HepG2 (cell line): ENCODE data around the gene GDF7. TPM values are rescaled to one million over a fixed set of nuclear protein-coding genes. Genes with fewer than 3 reads are reported as not detected.

ENCODE experiments used
- ATAC-seq: fragments of 200-7000 bp; cut with Tn5 transposase; 3 replicates; pipeline ENCODE4 v1.9.1; 2020; ENCODE audit warnings: mild to moderate bottlenecking, moderate library complexity
- BruUV-seq: library from RNA; stranded (reverse); fragments of 400-500 nt; replicated peaks from 2 replicates; lab custom pipeline; 2021; lab: Mats Ljungman, UMichigan
- CTCF ChIA-PET: fragments of 300-600 bp; formaldehyde crosslinking; extraction: SDS; loops from one replicate; lab custom pipeline; 2021; ENCODE audit warnings: low total read pairs, inconsistent platforms, low intra/inter-chr PET ratio; lab: Yijun Ruan, JAX
- POLR2A ChIA-PET: fragments of 350-600 bp; sonication (Branson Sonifier 250); formaldehyde crosslinking; loops from one replicate; lab custom pipeline; 2020; ENCODE audit warnings: antibody characterized with exemption, inconsistent platforms; lab: Yijun Ruan, JAX
- DNase-seq: peaks from one replicate; pipeline ENCODE4 v3.0.0-alpha.2; 2015; ENCODE audit warnings: low spot score
- FAIRE-seq: peaks from 3 replicates; lab custom pipeline; 2011; peaks lifted over from hg19 to GRCh38; lab: Jason Lieb, UNC
- H2AFZ ChIP-seq: one replicate; pipeline ENCODE4 v1.6.1; 2011; ENCODE audit warnings: low read length, inconsistent platforms
- H3K27ac ChIP-seq: fragments of 300-600 bp; 3 replicates; pipeline ENCODE4 v1.8.0; 2011; ENCODE audit warnings: mixed run types, mild to moderate bottlenecking, mixed read lengths, low read length, inconsistent platforms; ENCODE audit not compliant: insufficient read depth; ENCODE audit errors: extremely low read length
- H3K27me3 ChIP-seq, 2 experiments: fragments of 200-600 bp in 1 of 2; 2 replicates in 1 of 2; 3 replicates in 1 of 2; pipeline versions ENCODE4 v1.6.0 to v1.8.0; 2011; ENCODE audit warnings: low read length in 2 of 2, mild to moderate bottlenecking in 2 of 2, moderate library complexity in 2 of 2, inconsistent platforms in 1 of 2; ENCODE audit not compliant: insufficient read depth in 2 of 2, control insufficient read depth in 1 of 2
- H3K36me3 ChIP-seq, 2 experiments: fragments of 200-600 bp in 1 of 2; replicated peaks in 1 of 2; 2 replicates in 1 of 2; 3 replicates in 1 of 2; pipeline versions ENCODE4 v1.5.1 to v1.8.0; 2011; ENCODE audit warnings: low read length in 2 of 2, inconsistent platforms in 1 of 2; ENCODE audit not compliant: insufficient read depth in 2 of 2, control insufficient read depth in 1 of 2
- H3K4me1 ChIP-seq: 2 replicates; pipeline ENCODE4 v1.5.1; 2012; ENCODE audit warnings: low read length, inconsistent platforms; ENCODE audit not compliant: insufficient read depth
- H3K4me2 ChIP-seq: 2 replicates; pipeline ENCODE4 v1.6.0; 2011; ENCODE audit warnings: low read depth, low read length, inconsistent platforms
- H3K4me3 ChIP-seq, 3 experiments: fragments of 200-600 bp in 1 of 3; sonication (generic), shearing (Covaris generic) in 1 of 3; replicated peaks in 1 of 3; 2 replicates each; pipeline ENCODE4 v1.5.1; 2011 to 2016; ENCODE audit warnings: low read length in 3 of 3, inconsistent platforms in 2 of 3, low read depth in 2 of 3, mild to moderate bottlenecking in 2 of 3, control low read depth in 1 of 3, mixed read lengths in 1 of 3; ENCODE audit not compliant: insufficient read depth in 1 of 3
- H3K79me2 ChIP-seq: one replicate; pipeline ENCODE4 v1.6.1; 2011; ENCODE audit warnings: low read length, inconsistent platforms; ENCODE audit not compliant: insufficient read depth
- H3K9ac ChIP-seq: 2 replicates; pipeline ENCODE4 v1.6.0; 2011; ENCODE audit warnings: mild to moderate bottlenecking, low read depth, low read length, inconsistent platforms; ENCODE audit not compliant: insufficient read depth
- H3K9me3 ChIP-seq: 2 replicates; pipeline ENCODE4 v1.5.1; 2012; ENCODE audit warnings: mild to moderate bottlenecking, low read length
- H4K20me1 ChIP-seq: 2 replicates; pipeline ENCODE4 v1.6.0; 2011; ENCODE audit warnings: inconsistent platforms, mild to moderate bottlenecking, low read length, moderate library complexity; ENCODE audit not compliant: insufficient read depth
- DNMT3B ChIP-seq: conservative IDR thresholded peaks from 2 replicates; pipeline ENCODE4 v1.6.1; 2016; ENCODE audit warnings: missing biosample characterization, control low read depth
- HCFC1 ChIP-seq: fragments of 150-350 bp; IDR thresholded peaks from 2 replicates; pipeline ENCODE4 v1.6.1; 2014; ENCODE audit warnings: low read depth, low read length
- HDAC2 ChIP-seq: sonication (generic); formaldehyde crosslinking; IDR thresholded peaks from 2 replicates; pipeline ENCODE4 v1.4.0; 2020; ENCODE audit warnings: missing genetic modification reagents
- HNF4A ChIP-seq: sonication (generic); formaldehyde crosslinking; IDR thresholded peaks from 2 replicates; pipeline ENCODE4 v1.4.0; 2020; ENCODE audit warnings: missing genetic modification reagents
- HNRNPK ChIP-seq: fragments of 200-400 bp; formaldehyde crosslinking; IDR thresholded peaks from 2 replicates; pipeline ENCODE4 v1.6.1; 2018; ENCODE audit warnings: low read length, low read depth, moderate library complexity, mild to moderate bottlenecking; ENCODE audit not compliant: poor library complexity, severe bottlenecking
- MXI1 ChIP-seq: IDR thresholded peaks from 3 replicates; pipeline ENCODE4 v1.6.1; 2012; ENCODE audit warnings: low read depth, low read length, inconsistent platforms, borderline replicate concordance
- TBP ChIP-seq: sonication (generic); formaldehyde crosslinking; IDR thresholded peaks from 2 replicates; pipeline ENCODE4 v1.5.0; 2020; ENCODE audit warnings: missing genetic modification reagents
- ZC3H13 ChIP-seq: sonication (generic); formaldehyde crosslinking; IDR thresholded peaks from 2 replicates; pipeline ENCODE4 v1.8.1; 2023; ENCODE audit warnings: mild to moderate bottlenecking, missing genetic modification reagents, moderate library complexity
- ZFP37 ChIP-seq: sonication (generic); formaldehyde crosslinking; IDR thresholded peaks from 2 replicates; pipeline ENCODE4 v1.4.0; 2020; ENCODE audit warnings: missing genetic modification reagents, borderline replicate concordance
- ZNF24 ChIP-seq: fragments of 450-650 bp; IDR thresholded peaks from 2 replicates; pipeline ENCODE4 v1.6.1; 2017; ENCODE audit warnings: antibody characterized with exemption, mild to moderate bottlenecking
- WGBS: methylation state at CpG from one replicate; pipeline ENCODE4 v1.1.6; 2017; ENCODE audit warnings: low lambda C conversion rate; 5-methylcytosine and 5-hydroxymethylcytosine counted together
- in situ Hi-C: cut with HindIII; loops from 2 replicates; pipeline ENCODE4 v1.10.0; 2017; ENCODE audit warnings: low pct_unique_long_range_greater_than_20kb; ENCODE audit not compliant: extremely low pct_ligation_motif_present
- intact Hi-C: fragments of 100-400 bp; cut with micrococcal nuclease; formaldehyde crosslinking; loops from one replicate; pipeline ENCODE4 v1.10.0; 2022; ENCODE audit not compliant: unreplicated experiment
- polyA plus RNA-seq, 8 experiments: library from polyadenylated mRNA; depleted of rRNA in 3 of 8; stranded (reverse) in 7 of 8; unstranded in 1 of 8; fragments of >200 nt; fragmentation: Illumina TruSeq in 4 of 8; extraction: Trizol in 4 of 8; gene quantifications; 2 replicates each; pipeline versions ENCODE4 v1.2.1 to v1.2.3, GENCODE V29; 2011 to 2016; ENCODE audit warnings: low read depth in 4 of 8, missing spikeins in 1 of 8, mixed read lengths in 1 of 8; ENCODE audit not compliant: insufficient read depth in 1 of 8
- total RNA-seq, 5 experiments: library from RNA; depleted of rRNA; stranded (reverse); fragments of >200 nt; fragmentation: Illumina TruSeq; extraction: Trizol; gene quantifications; 2 replicates each; pipeline ENCODE4 v1.2.3, GENCODE V29; 2016; ENCODE audit warnings: low read depth in 1 of 5

Gene GDF7
- total and polyA plus RNA-seq, 2 of the 13 experiments (the other 11 are each of a cell fraction or from before 2014, with no cell fraction given) = 1.6 to 15.0 TPM

DNA sequence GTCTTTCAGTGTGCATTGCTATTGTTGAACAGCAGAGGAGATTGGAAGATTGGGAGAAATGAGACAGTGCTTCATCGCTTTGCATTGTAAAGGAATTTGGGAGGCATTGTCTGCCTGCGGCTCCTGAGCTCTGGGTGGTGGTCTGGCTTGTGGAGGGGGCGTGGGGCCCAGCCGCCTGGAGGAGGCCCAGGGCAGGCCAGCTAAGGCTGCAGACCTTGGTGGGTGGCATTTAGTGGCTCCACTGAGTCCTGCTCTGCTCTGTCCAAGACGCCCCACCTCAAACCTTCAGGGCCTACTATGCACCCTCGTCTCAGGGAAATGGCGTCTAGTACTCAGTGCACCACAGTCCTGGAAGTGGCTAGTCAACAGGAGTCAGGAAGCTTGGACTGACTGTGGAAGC lies 10.4 kb upstream of the GDF7 start:
- Histone ChIP-seq H2AFZ (no peak overlapping the region), H3K4me2 (no peak overlapping the region), H3K9ac (no peak overlapping the region), H4K20me1 (no peaks in the 10 kb centered on the region), H3K27me3 (peaks cover 8 to 38% of the 10 kb centered on the region in 2 experiments; a peak in 4 of 5 replicates), H3K36me3 (no peaks in the 10 kb centered on the region), H3K9me3 (no peaks in the 10 kb centered on the region), H3K27ac (no peak overlapping the region), H3K4me1 (peaks cover 30% of the 10 kb centered on the region), H3K4me3 (no peak overlapping the region), H3K79me2 (no peaks in the 10 kb centered on the region)
- in situ Hi-C loops (loop anchor here (25.0 kb wide), 1 partner anchor 306 kb away; no protein-coding TSS in a partner anchor), intact Hi-C loops (no loop called here)
- 31% methylated on average over 7 of the region's 7 CpGs for WGBS
- no peak for ATAC-seq
- DNase-seq = no peak
- POLR2A ChIA-PET = interaction anchor here (0.8 to 2.0 kb wide), 3 partner anchors 9 to 19 kb away, joined by 3 to 8 read pairs (median 3); partner anchors contain the start of gene GDF7
- TF ChIP-seq HNF4A (CRISPR knock-in tag) (no peak), DNMT3B (no peak), ZFP37 (CRISPR knock-in tag) (no peak), HNRNPK (no peak), ZNF24 (no peak), HCFC1 (no peak), HDAC2 (no peak), TBP (CRISPR knock-in tag) (no peak), ZC3H13 (no peak), MXI1 (no peak)
- CTCF ChIA-PET = no interaction called here
- BruUV-seq = no TSS peak
- no peak for FAIRE-seq
